Keratinocyte (primary cell): ENCODE data around the gene TMEM106B.

Experiments used
- CTCF ChIP-seq, 3 experiments: IDR thresholded peaks in 1 of 3; conservative IDR thresholded peaks in 1 of 3; optimal IDR thresholded peaks in 1 of 3; 2 replicates in 2 of 3; 3 replicates in 1 of 3; pipeline versions ENCODE3 to v1.5.1; 2011; ENCODE audit warnings: low read length in 3 of 3, mild to moderate bottlenecking in 3 of 3, moderate library complexity in 2 of 3, control low read depth in 1 of 3, inconsistent platforms in 1 of 3; ENCODE audit not compliant: insufficient read depth in 2 of 3; ENCODE audit errors: extremely low read depth in 1 of 3
- EZH2 ChIP-seq: IDR thresholded peaks from one replicate; pipeline ENCODE4 v1.6.1; 2012; ENCODE audit warnings: inconsistent platforms, mild to moderate bottlenecking, low read length, moderate library complexity

- TF ChIP-seq CTCF (optimal IDR thresholded peaks at IDR 0.05 in 1 of 3, IDR thresholded peaks at IDR 0.05 in 1 of 3, conservative IDR thresholded peaks at IDR 0.05 in 1 of 3; ENCODE audit: extremely low read depth in 1 of 3, insufficient read depth in 2 of 3, low read length in 3 of 3) (no peak), EZH2 (no peak)
Measured at GRCh38 chr7:12222889-12223579, 11.9 kb downstream of the TMEM106B start.
